Thymus (tissue), 11 donors: Measurements from ENCODE around the gene BZW2. TPM values are rescaled to one million over a fixed set of nuclear protein-coding genes. Genes with fewer than 3 reads are reported as not detected.
A peak's percentile ranks its signal among the peaks of the same experiment; 100 is the strongest.
"Not testable (repeated sequence)": the region's sequence is repeated elsewhere in the genome, so short reads cannot be mapped to it uniquely, and the experiment has no call there.

Experiments
- DNase-seq, 9 donors: peaks; one replicate each; pipeline ENCODE4 v3.0.0-alpha.2; 2013; ENCODE audit warnings: low spot score in 9 of 9, low read depth in 6 of 9, missing footprints in 1 of 9
- H3K27ac ChIP-seq, 2 donors: one replicate each; pipeline ENCODE4 v1.5.1; 2013; ENCODE audit warnings: control low read depth in 1 of 2, low read depth in 1 of 2, low read length in 1 of 2, mild to moderate bottlenecking in 1 of 2, moderate library complexity in 1 of 2
- H3K27me3 ChIP-seq, 2 donors: one replicate each; pipeline ENCODE4 v1.5.1; 2013; ENCODE audit warnings: low read length in 1 of 2; ENCODE audit not compliant: control insufficient read depth in 2 of 2, insufficient read depth in 1 of 2
- H3K36me3 ChIP-seq, 2 donors: one replicate each; pipeline ENCODE4 v1.5.1; 2013; ENCODE audit warnings: low read length in 1 of 2, mild to moderate bottlenecking in 1 of 2, moderate library complexity in 1 of 2; ENCODE audit not compliant: control insufficient read depth in 2 of 2, insufficient read depth in 2 of 2
- H3K4me1 ChIP-seq, 2 donors: one replicate each; pipeline ENCODE4 v1.5.1; 2013; ENCODE audit warnings: low read length in 2 of 2; ENCODE audit not compliant: control insufficient read depth in 2 of 2, insufficient read depth in 2 of 2
- H3K4me3 ChIP-seq, 2 donors: one replicate each; pipeline ENCODE4 v1.5.1; 2013; ENCODE audit warnings: low read length in 2 of 2, control low read depth in 1 of 2, mild to moderate bottlenecking in 1 of 2
- H3K9me3 ChIP-seq, 2 donors: one replicate each; pipeline ENCODE4 v1.5.1; 2013; ENCODE audit warnings: low read length in 1 of 2, mild to moderate bottlenecking in 1 of 2; ENCODE audit not compliant: control insufficient read depth in 2 of 2, insufficient read depth in 1 of 2
- WGBS: extraction: QIAGEN DNeasy Blood & Tissue Kit; methylation state at CpG from one replicate; pipeline ENCODE4 v1.1.7; 2013; 5-methylcytosine and 5-hydroxymethylcytosine counted together
- polyA plus RNA-seq: library from polyadenylated mRNA; stranded (reverse); fragments of 200-250 nt; gene quantifications from one replicate; pipeline ENCODE4 v1.2.3, GENCODE V29; 2013
- total RNA-seq: library from RNA; stranded (reverse); fragments of 120-200 nt; gene quantifications from one replicate; pipeline ENCODE4 v1.2.4, GENCODE V29; 2013
- donor health status: healthy.

The BZW2 gene
- total and polyA plus RNA-seq, 2 donors, result 40.3 to 41.1 TPM

- H3K9me3 ChIP-seq, result no peaks in the 10 kb centered on the region
- H3K27ac ChIP-seq, result no peak overlapping the region
- no peaks in the 10 kb centered on the region for H3K4me1 ChIP-seq
- no peaks in the 10 kb centered on the region for H3K27me3 ChIP-seq
- no peak for DNase-seq
- H3K4me3 ChIP-seq, result no peak overlapping the region
- WGBS, result 98% methylated on average over 3 of the region's 3 CpGs
- peaks cover 10 to 24% of the 10 kb centered on the region in 2 donors for H3K36me3 ChIP-seq
Observed at GRCh38 chr7:16675277-16675676, 29.3 kb downstream of the BZW2 start.

- no peaks in the 10 kb centered on the region for H3K4me1 ChIP-seq
- 98% methylated on average over 12 of the region's 12 CpGs for WGBS
- H3K27me3 ChIP-seq, result no peaks in the 10 kb centered on the region
- no peaks in the 10 kb centered on the region for H3K9me3 ChIP-seq
- H3K27ac ChIP-seq, result no peak overlapping the region
- peaks cover 13 to 36% of the 10 kb centered on the region in 2 donors for H3K36me3 ChIP-seq
- no peak for DNase-seq
- no peak overlapping the region for H3K4me3 ChIP-seq
Observed at GRCh38 chr7:16677978-16678494, 32.1 kb downstream of the BZW2 start.

GRCh38 chr7:16678645-16679566 is 32.9 kb downstream of the BZW2 start:
- H3K4me3 ChIP-seq, H3K9me3 ChIP-seq, H3K4me1 ChIP-seq, H3K27ac ChIP-seq, DNase-seq, H3K27me3 ChIP-seq: not testable (repeated sequence)
- 96% methylated on average over 14 of the region's 14 CpGs for WGBS
- peaks cover 13 to 36% of the 10 kb centered on the region in 2 donors for H3K36me3 ChIP-seq

GRCh38 chr7:16684935-16685334 is 39.0 kb downstream of the BZW2 start:
- Histone ChIP-seq H3K27ac (peak overlapping the region in 1 of 2 donors; percentile 2), H3K4me1 (peaks cover 0 to 3% of the 10 kb centered on the region in 2 donors), H3K27me3 (no peaks in the 10 kb centered on the region), H3K4me3 (no peak overlapping the region), H3K36me3 (peaks cover 3 to 21% of the 10 kb centered on the region in 2 donors), H3K9me3 (no peaks in the 10 kb centered on the region)
- peak in 4 of 9 donors; percentile 2 to 45 (median 17) for DNase-seq
- WGBS, result 52% methylated on average over 2 of the region's 2 CpGs

GRCh38 chr7:16685535-16685934 is 39.6 kb downstream of the BZW2 start:
- H3K4me3 ChIP-seq, result no peak overlapping the region
- H3K36me3 ChIP-seq, result peaks cover 3 to 22% of the 10 kb centered on the region in 2 donors
- WGBS, result 98% methylated on average over 2 of the region's 2 CpGs
- H3K4me1 ChIP-seq, result peaks cover 0 to 3% of the 10 kb centered on the region in 2 donors
- DNase-seq, result no peak
- no peaks in the 10 kb centered on the region for H3K27me3 ChIP-seq
- H3K9me3 ChIP-seq, result no peaks in the 10 kb centered on the region
- no peak overlapping the region for H3K27ac ChIP-seq

DNA sequence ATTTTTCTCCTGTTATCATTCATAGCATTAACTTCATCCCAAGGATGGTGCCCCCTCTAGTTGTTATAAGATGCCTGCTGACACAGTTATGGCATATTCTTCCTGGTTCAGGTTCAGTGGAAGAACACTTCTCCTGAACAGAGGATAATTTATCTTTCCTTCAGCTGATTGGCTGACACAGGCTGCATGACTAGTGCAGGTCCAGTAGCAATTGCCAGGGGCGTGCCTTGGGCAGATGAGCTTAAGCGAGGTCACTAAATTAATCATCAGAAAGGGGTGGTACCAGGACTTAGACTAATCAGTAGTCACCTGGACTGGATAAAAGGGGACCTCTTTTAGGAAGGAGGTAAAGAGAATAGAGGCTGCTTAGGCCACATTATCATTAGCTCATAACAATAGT is 42.3 kb downstream of the BZW2 start:
- WGBS, result 98% methylated on average over 2 of the region's 2 CpGs
- H3K4me3 ChIP-seq, result no peak overlapping the region
- no peak for DNase-seq
- H3K27ac ChIP-seq, result no peak overlapping the region
- no peaks in the 10 kb centered on the region for H3K9me3 ChIP-seq
- H3K36me3 ChIP-seq, result peaks cover 0 to 24% of the 10 kb centered on the region in 2 donors
- H3K4me1 ChIP-seq, result peaks cover 0 to 3% of the 10 kb centered on the region in 2 donors
- no peaks in the 10 kb centered on the region for H3K27me3 ChIP-seq

DNA sequence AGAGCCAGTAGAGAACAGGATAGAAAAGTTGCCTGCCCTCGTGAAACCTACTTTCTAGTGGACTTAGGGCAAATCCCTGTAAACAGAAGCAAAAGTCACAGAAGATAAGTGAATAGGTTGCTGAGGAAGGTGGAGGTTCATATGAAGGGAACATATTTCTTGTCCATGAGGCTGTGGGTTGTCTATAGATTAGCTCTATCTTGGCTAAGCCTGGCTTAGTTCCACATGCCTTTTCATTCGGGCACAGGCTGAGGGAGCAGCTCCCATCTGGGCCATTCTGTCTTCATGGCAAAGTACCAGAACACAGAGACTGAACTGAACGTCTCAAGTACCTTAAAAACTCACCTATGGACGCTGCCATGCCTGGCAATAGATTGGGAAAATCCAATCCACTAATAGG is 45.3 kb downstream of the BZW2 start:
- H3K27ac ChIP-seq, result no peak overlapping the region
- peaks cover 0 to 37% of the 10 kb centered on the region in 2 donors for H3K36me3 ChIP-seq
- H3K27me3 ChIP-seq, result no peaks in the 10 kb centered on the region
- no peaks in the 10 kb centered on the region for H3K9me3 ChIP-seq
- 98% methylated on average over 4 of the region's 4 CpGs for WGBS
- DNase-seq, result no peak
- no peaks in the 10 kb centered on the region for H3K4me1 ChIP-seq
- no peak overlapping the region for H3K4me3 ChIP-seq

GRCh38 chr7:16693601-16694318 is 47.8 kb downstream of the BZW2 start:
- H3K27ac ChIP-seq, result no peak overlapping the region
- no peak for DNase-seq
- H3K27me3 ChIP-seq, result no peaks in the 10 kb centered on the region
- 99% methylated on average over 2 of the region's 2 CpGs for WGBS
- H3K4me3 ChIP-seq, result no peak overlapping the region
- no peaks in the 10 kb centered on the region for H3K4me1 ChIP-seq
- H3K9me3 ChIP-seq, result no peaks in the 10 kb centered on the region
- H3K36me3 ChIP-seq, result peaks cover 12 to 61% of the 10 kb centered on the region in 2 donors

DNA sequence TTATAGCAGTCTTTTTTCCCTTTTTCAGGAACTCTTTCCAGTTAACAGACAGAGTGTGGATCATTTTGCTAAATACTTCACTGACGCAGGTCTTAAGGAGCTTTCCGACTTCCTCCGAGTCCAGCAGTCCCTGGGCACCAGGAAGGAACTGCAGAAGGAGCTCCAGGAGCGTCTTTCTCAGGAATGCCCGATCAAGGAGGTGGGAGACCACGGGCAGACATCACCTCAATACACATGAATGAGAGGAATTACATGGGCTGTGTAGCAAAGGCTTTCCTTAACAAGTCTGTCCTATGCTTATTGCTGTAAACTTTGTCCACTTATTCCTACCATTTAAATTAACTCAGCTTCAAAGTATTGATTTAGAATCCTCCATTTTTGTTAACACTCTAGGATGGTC is 48.8 kb downstream of the BZW2 start:
- Histone ChIP-seq H3K36me3 (peaks cover 12 to 66% of the 10 kb centered on the region in 2 donors), H3K27ac (no peak overlapping the region)

More for the DNA sequence above, 48.8 kb downstream of the BZW2 start:
- Histone ChIP-seq H3K4me3 (no peak overlapping the region), H3K9me3 (no peaks in the 10 kb centered on the region), H3K4me1 (no peaks in the 10 kb centered on the region), H3K27me3 (no peaks in the 10 kb centered on the region)
- WGBS, result 97% methylated on average over 6 of the region's 6 CpGs
- DNase-seq, result no peak
